NT2/D1 (cell line): Measurements from ENCODE around the gene IKZF3.

Source experiments
- SUZ12 ChIP-seq: IDR thresholded peaks from 2 replicates; pipeline ENCODE4 v1.6.1; 2011; ENCODE audit not compliant: insufficient read length, insufficient read depth; ENCODE audit errors: extremely low read depth
- YY1 ChIP-seq: IDR thresholded peaks from 2 replicates; pipeline ENCODE4 v1.6.1; 2011; ENCODE audit not compliant: insufficient read length, insufficient read depth
- ZNF274 ChIP-seq: IDR thresholded peaks from 2 replicates; pipeline ENCODE4 v1.6.1; 2011; ENCODE audit warnings: mild to moderate bottlenecking, low read depth, low read length

GRCh38 chr17:39812466-39812865 lies 51.6 kb downstream of the IKZF3 start:
- TF ChIP-seq ZNF274 (no peak), SUZ12 (no peak), YY1 (no peak)
